HG02678 (cell line): ENCODE data around the gene C5.

Experiments used
- ATAC-seq: cut with Tn5 transposase; IDR thresholded peaks from one replicate; pipeline ENCODE4 v1.9.1; 2021; ENCODE audit warnings: mild to moderate bottlenecking, moderate library complexity; ENCODE audit not compliant: unreplicated experiment

The C5 gene

GRCh38 chr9:120928015-120928482 is 122.0 kb downstream of the C5 start:
- ATAC-seq = no peak

GRCh38 chr9:120927269-120928014 is 122.6 kb downstream of the C5 start:
- no peak for ATAC-seq

GRCh38 chr9:120926397-120926928 is 123.6 kb downstream of the C5 start, which contains the start of gene TRAF1:
TSS of gene TRAF1 (minus strand) at chr9:120926796. CDS start at chr9:120926075, 721 bp downstream.
- ATAC-seq = peak; percentile 21

GRCh38 chr9:120925535-120926396 is 124.3 kb downstream of the C5 start:
- peak; percentile 48 for ATAC-seq

GRCh38 chr9:120924698-120925534 is 125.2 kb downstream of the C5 start:
- ATAC-seq = no peak

- no peak for ATAC-seq
These were observed 126.3 kb downstream of the C5 start for GRCh38 chr9:120923620-120924328.

- ATAC-seq = no peak
These were observed 127.5 kb downstream of the C5 start for GRCh38 chr9:120922404-120923195.

- ATAC-seq = no peak
These were observed 128.4 kb downstream of the C5 start for GRCh38 chr9:120921661-120922181.

GRCh38 chr9:120920806-120921178 is 129.3 kb downstream of the C5 start:
- peak; percentile 40 for ATAC-seq

- ATAC-seq = no peak
These were observed 130.0 kb downstream of the C5 start for GRCh38 chr9:120919843-120920805.

- no peak for ATAC-seq
These were observed 130.9 kb downstream of the C5 start for GRCh38 chr9:120918931-120919842.

GRCh38 chr9:120917929-120918762 is 131.9 kb downstream of the C5 start:
- no peak for ATAC-seq

- no peak for ATAC-seq
These were observed 132.8 kb downstream of the C5 start for GRCh38 chr9:120916991-120917880.

- ATAC-seq = no peak
These were observed 133.5 kb downstream of the C5 start for GRCh38 chr9:120916588-120916987.

GRCh38 chr9:120915854-120916470 is 134.1 kb downstream of the C5 start:
- no peak for ATAC-seq
